ENCODE measurements around the gene TDRD12. TPM values are rescaled to one million over a fixed set of nuclear protein-coding genes. Genes with fewer than 3 reads are reported as not detected.
"Not testable (repeated sequence)": the region's sequence is repeated elsewhere in the genome, so short reads cannot be mapped to it uniquely, and the experiment has no call there.

Gene TDRD12
- total and polyA plus RNA-seq, 11 donors: 0.06 to 0.63 (median 0.23) TPM; not detected in 5

DNA sequence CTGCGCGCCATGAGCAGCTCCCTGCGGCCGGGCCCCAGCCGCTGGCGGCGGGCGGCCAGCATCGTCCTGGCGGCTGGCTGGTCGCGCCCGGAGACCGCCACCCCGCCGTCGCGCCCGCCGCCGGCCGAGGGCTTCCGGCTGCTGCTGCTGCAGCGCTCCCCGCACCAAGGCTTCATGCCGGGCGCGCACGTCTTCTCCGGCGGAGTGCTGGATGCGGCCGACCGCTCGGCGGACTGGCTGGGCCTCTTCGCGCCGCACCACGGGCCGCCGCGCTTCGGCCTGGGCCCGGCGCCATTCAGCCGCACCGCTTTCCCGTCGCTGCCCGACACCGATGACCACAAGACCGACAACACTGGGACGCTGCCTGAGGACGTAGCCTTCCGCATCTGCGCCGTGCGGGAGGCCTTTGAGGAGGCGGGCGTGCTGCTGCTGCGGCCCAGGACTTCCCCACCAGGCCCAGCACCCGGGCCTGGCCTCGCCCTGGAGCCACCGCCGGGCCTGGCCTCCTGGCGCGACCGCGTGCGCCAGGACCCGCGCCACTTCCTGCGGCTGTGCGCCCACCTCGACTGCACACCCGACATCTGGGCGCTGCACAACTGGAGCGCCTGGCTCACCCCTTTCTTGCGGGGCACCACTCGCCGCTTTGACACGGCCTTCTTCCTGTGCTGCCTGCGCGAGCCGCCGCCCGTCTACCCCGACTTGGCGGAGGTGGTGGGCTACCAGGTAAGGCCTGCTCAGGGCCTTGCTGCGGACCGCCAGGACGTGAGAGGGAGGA lies 27.4 kb upstream of the TDRD12 start:
- peak in 3 of 4 donors; percentile 75 to 86 (median 78) for ATAC-seq
- DNase-seq: peak; percentile 72 to 84 (median 79)
- intact Hi-C loops (cut with DNase I): loop anchor here in 3 of 10 donors (5.0 to 10.0 kb wide), 3 partner anchors 87 to 97 kb away; no protein-coding TSS in a partner anchor
- Histone ChIP-seq H3K36me3 (peaks cover 0 to 5% (median 0%) of the 10 kb centered on the region in 9 donors), H3K9me3 (no peaks in the 10 kb centered on the region), H3K4me1 (peaks cover 0 to 67% (median 48%) of the 10 kb centered on the region in 12 donors), H3K27me3 (no peaks in the 10 kb centered on the region), H3K4me3 (peak overlapping the region; percentile 52 to 90 (median 78)), H3K27ac (peak overlapping the region; percentile 24 to 90 (median 84))
- TF ChIP-seq POLR2A (IDR thresholded peaks at IDR 0.05): no peak
- TF ChIP-seq, protein P1, sequence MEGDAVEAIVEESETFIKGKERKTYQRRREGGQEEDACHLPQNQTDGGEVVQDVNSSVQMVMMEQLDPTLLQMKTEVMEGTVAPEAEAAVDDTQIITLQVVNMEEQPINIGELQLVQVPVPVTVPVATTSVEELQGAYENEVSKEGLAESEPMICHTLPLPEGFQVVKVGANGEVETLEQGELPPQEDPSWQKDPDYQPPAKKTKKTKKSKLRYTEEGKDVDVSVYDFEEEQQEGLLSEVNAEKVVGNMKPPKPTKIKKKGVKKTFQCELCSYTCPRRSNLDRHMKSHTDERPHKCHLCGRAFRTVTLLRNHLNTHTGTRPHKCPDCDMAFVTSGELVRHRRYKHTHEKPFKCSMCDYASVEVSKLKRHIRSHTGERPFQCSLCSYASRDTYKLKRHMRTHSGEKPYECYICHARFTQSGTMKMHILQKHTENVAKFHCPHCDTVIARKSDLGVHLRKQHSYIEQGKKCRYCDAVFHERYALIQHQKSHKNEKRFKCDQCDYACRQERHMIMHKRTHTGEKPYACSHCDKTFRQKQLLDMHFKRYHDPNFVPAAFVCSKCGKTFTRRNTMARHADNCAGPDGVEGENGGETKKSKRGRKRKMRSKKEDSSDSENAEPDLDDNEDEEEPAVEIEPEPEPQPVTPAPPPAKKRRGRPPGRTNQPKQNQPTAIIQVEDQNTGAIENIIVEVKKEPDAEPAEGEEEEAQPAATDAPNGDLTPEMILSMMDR (IDR thresholded peaks at IDR 0.05): no peak
- WGBS, 4 donors: 0 to 10% (median 5%) methylated on average over 25 to 93 of the region's 93 CpGs

DNA sequence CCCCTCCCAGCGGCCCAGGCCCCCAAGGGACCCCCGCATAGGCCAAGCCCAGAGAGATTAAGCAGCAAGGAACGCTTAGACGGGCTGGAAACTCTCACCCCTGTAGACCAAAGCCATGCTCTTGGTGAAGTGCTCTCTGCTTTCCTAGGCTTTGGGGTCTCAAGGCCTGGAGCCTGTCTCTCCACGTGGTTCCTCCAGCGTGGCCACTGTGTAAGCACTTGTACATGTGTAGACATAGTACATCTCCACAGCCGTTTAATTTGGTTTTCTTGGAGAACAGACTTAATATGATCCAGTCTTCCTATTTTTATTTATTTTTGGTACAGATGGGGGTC lies 26.9 kb upstream of the TDRD12 start:
- Histone ChIP-seq H3K27ac (peak overlapping the region in 11 of 12 donors; percentile 77 to 90 (median 85)), H3K27me3 (no peaks in the 10 kb centered on the region), H3K4me1 (peaks cover 0 to 68% (median 48%) of the 10 kb centered on the region in 12 donors), H3K36me3 (peaks cover 0 to 6% (median 0%) of the 10 kb centered on the region in 9 donors), H3K4me3 (peak overlapping the region; percentile 52 to 90 (median 78)), H3K9me3 (no peaks in the 10 kb centered on the region)
- ATAC-seq: peak in 1 of 4 donors; percentile 3
- TF ChIP-seq, protein P1 (IDR thresholded peaks at IDR 0.05): no peak
- TF ChIP-seq POLR2A (IDR thresholded peaks at IDR 0.05): no peak
- intact Hi-C loops (cut with DNase I): loop anchor here in 3 of 10 donors (5.0 to 10.0 kb wide), 3 partner anchors 88 to 98 kb away; no protein-coding TSS in a partner anchor
- DNase-seq: no peak
- WGBS, 4 donors: 25 to 35% (median 34%) methylated on average over 3 to 7 of the region's 7 CpGs

DNA sequence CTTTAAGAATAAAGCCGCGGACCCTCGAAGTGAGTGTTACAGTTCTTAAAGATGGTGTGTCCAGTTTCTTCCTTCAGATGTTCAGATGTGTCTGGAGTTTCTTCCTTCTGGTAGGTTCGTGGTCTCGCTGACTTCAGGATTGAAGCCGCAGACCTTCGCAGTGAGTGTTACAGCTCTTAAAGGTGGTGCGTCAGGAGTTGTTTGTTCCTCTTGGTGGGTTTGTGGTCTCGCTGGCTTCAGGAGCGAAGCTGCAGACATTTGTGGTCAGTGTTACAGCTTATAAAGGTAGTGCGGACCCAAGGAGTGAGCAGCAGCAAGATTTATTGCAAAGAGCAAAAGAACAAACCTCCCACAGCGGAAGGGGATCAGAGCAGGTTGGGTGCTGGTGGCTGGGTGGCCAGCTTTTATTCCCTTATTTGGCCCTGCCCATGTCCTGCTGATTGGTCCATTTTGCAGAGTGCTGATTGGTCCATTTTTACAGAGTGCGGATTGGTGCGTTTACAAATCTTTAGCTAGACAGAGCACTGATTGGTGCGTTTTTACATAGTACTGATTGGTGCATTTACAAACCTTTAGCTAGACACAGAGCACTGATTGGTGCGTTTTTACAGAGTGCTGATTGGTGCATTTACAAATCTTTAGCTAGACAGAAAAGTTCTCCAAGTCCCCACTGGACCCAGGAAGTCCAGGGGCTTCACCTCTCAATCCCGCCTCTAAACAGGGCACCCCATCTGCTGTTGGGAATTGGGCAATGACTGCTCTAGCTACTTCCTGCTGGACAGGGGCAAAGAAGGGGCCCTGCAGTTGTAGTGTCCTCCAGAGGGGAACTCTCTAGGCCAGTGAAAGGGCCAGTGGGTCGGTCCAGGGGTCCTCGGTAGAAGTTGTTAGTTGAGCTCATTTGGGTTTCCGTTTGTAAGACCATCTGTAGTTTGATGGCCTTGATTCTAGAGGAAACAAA lies 26.1 kb upstream of the TDRD12 start:
- peak overlapping the region in 1 of 12 donors; percentile 89 for H3K27ac ChIP-seq
- intact Hi-C loops (cut with DNase I): loop anchor here in 3 of 10 donors (5.0 to 10.0 kb wide), 3 partner anchors 89 to 99 kb away; no protein-coding TSS in a partner anchor
- H3K27me3 ChIP-seq, H3K36me3 ChIP-seq, H3K9me3 ChIP-seq, DNase-seq, ATAC-seq: not testable (repeated sequence)
- 84 to 90% (median 88%) methylated on average over 20 of the region's 20 CpGs for WGBS, 4 donors
- peaks cover 0 to 65% (median 48%) of the 10 kb centered on the region in 12 donors for H3K4me1 ChIP-seq
- H3K4me3 ChIP-seq: peak overlapping the region in 11 of 12 donors; percentile 58 to 90 (median 78)

DNA sequence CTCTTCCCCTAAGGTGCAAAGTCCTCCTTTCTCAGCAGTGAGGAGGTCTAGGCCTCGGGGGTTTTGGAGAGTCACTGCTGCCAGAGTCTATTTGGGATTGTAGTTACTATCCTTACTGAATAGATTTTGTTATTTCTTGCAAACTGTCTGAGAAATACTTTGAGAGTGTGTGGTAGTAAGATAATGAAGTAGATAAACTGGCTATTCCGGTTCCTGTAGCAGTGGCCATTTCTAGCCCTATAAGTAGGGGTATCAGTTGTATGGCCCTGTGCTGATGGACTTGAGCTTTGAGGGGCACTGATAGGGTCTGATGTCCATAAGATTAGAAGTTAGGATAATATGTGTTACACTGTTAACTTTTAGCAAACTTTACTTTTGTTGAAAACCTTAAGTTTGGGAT lies 25.3 kb upstream of the TDRD12 start:
- Histone ChIP-seq H3K4me1 (peaks cover 0 to 64% (median 48%) of the 10 kb centered on the region in 12 donors), H3K4me3 (peak overlapping the region in 8 of 12 donors; percentile 6 to 86 (median 66)), H3K36me3 (peaks cover 0 to 18% (median 9%) of the 10 kb centered on the region in 9 donors)
- H3K27me3 ChIP-seq, H3K27ac ChIP-seq, H3K9me3 ChIP-seq, DNase-seq, ATAC-seq: not testable (repeated sequence)
- 51 to 68% (median 63%) methylated on average over 2 of the region's 2 CpGs for WGBS, 4 donors
- intact Hi-C loops (cut with DNase I): loop anchor here in 3 of 10 donors (5.0 to 10.0 kb wide), 3 partner anchors 90 to 100 kb away; no protein-coding TSS in a partner anchor

DNA sequence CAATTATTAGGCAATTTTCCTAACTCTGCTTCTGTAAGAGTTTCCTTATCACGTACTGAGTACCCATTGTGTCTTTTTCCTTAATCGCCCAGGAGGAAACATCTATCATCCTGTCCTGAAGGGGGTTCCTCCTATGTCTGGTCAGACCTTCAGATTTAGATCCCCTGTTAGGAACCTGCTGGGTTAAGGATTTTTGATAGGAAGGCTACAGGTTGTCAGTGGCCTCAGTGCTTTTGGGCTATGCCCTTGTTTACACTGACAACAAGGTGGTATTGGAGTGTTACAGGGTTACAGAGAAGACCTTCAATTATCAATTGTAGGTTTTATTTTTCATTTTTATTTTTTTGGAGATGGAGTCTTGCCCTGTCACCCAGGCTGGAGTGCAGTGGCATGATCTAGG lies 24.7 kb upstream of the TDRD12 start:
- DNase-seq, H3K27me3 ChIP-seq, H3K27ac ChIP-seq, ATAC-seq: not testable (repeated sequence)
- intact Hi-C loops (cut with DNase I): loop anchor here in 3 of 10 donors (5.0 to 10.0 kb wide), 3 partner anchors 90 to 100 kb away; no protein-coding TSS in a partner anchor
- 19 to 54% (median 26%) methylated on average over 2 of the region's 2 CpGs for WGBS, 4 donors
- H3K4me3 ChIP-seq: peak overlapping the region in 1 of 12 donors; percentile 39
- peaks cover 0 to 64% (median 48%) of the 10 kb centered on the region in 12 donors for H3K4me1 ChIP-seq
- H3K36me3 ChIP-seq: peaks cover 0 to 23% (median 15%) of the 10 kb centered on the region in 9 donors
- peaks cover 0 to 12% (median 3%) of the 10 kb centered on the region in 12 donors for H3K9me3 ChIP-seq

DNA sequence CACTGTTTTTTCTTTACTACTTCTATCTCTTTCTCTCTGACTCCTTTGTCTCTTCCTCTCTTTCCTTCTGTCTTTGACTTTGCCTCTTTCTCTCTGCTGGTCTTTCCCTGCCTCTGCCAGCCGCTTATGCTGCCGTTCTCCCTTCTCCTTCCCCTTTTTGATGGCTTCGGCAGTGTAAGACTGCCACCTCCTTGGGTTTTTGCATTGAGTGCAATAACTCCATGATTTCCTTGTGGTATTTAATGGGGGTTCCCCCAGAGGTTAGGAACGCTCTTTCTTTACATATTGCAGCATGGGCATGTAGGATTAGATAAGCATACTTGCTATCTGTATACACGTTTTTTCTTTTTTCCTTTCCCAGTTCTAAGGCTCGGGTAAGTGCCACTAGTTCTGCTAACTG lies 24.1 kb upstream of the TDRD12 start:
- not testable (repeated sequence) for ATAC-seq, H3K27me3 ChIP-seq, H3K4me3 ChIP-seq, H3K27ac ChIP-seq, DNase-seq
- 67 to 78% (median 74%) methylated on average over 6 of the region's 6 CpGs for WGBS, 4 donors
- intact Hi-C loops (cut with DNase I): loop anchor here in 2 of 10 donors (10.0 kb wide), 2 partner anchors 91 to 101 kb away; no protein-coding TSS in a partner anchor
- peaks cover 0 to 61% (median 46%) of the 10 kb centered on the region in 12 donors for H3K4me1 ChIP-seq
- H3K9me3 ChIP-seq: peaks cover 0 to 15% (median 4%) of the 10 kb centered on the region in 12 donors
- H3K36me3 ChIP-seq: peaks cover 0 to 30% (median 15%) of the 10 kb centered on the region in 9 donors

DNA sequence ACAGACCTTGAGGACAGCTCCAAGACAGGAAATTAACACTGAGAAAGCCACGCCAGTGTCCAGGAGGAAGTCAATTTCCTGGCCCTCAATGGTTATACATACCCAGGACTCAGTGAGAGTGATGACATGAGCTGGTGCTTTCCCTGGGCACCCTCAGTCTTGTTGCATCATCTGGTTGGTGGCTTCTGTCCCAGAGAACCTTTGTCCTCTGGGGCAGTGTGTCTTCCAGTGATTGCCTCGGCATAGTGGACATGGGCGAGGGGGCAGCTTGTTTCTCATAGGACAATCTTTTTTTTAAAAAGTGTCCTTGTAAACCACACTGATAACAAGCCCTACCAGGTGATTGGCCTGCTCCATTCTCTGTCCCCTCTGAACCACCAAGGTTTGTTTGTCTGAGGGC lies 22.8 kb upstream of the TDRD12 start:
- not testable (repeated sequence) for ATAC-seq, H3K27me3 ChIP-seq, H3K27ac ChIP-seq, H3K4me3 ChIP-seq
- peaks cover 0 to 51% (median 39%) of the 10 kb centered on the region in 12 donors for H3K4me1 ChIP-seq
- H3K36me3 ChIP-seq: peaks cover 0 to 33% (median 15%) of the 10 kb centered on the region in 9 donors
- intact Hi-C loops (cut with DNase I): loop anchor here in 2 of 10 donors (10.0 kb wide), 2 partner anchors 92 to 102 kb away; no protein-coding TSS in a partner anchor
- DNase-seq: peak in 1 of 5 donors; percentile 37
- 67 to 83% (median 75%) methylated on average over 3 of the region's 3 CpGs for WGBS, 4 donors
- H3K9me3 ChIP-seq: peaks cover 0 to 15% (median 4%) of the 10 kb centered on the region in 12 donors

All from heart left ventricle (tissue), 16 donors.